IMR-90 (cell line): ENCODE data around the gene CYSTM1. TPM values are rescaled to one million over a fixed set of nuclear protein-coding genes. Genes with fewer than 3 reads are reported as not detected.

ENCODE experiments used
- ATAC-seq: fragments of 200-7000 bp; cut with Tn5 transposase; 2 replicates; pipeline ENCODE4 v1.9.1; 2020; ENCODE audit warnings: low read depth, mild to moderate bottlenecking, moderate library complexity
- BruUV-seq: library from RNA; stranded (reverse); fragments of 400-500 nt; replicated peaks from 2 replicates; lab custom pipeline; 2021; lab: Mats Ljungman, UMichigan
- CTCF ChIA-PET: fragments of 300-600 bp; formaldehyde crosslinking; extraction: SDS; loops from one replicate; lab custom pipeline; 2021; ENCODE audit warnings: antibody characterized with exemption; lab: Yijun Ruan, JAX
- POLR2A ChIA-PET: fragments of 300-600 bp; sonication (Branson Sonifier 250); formaldehyde crosslinking; loops from one replicate; lab custom pipeline; 2022; ENCODE audit warnings: antibody characterized with exemption; ENCODE audit not compliant: unreplicated experiment; lab: Charles Lee
- DNase-seq: peaks from one replicate; pipeline ENCODE4 v3.0.0; 2013
- H2AFZ ChIP-seq: replicated peaks from 2 replicates; pipeline ENCODE3; 2013; ENCODE audit warnings: low read length, mild to moderate bottlenecking; ENCODE audit not compliant: poor library complexity
- H2AK5ac ChIP-seq: 2 replicates; pipeline ENCODE4 v1.6.1; 2013; ENCODE audit warnings: low read depth, low read length, inconsistent platforms
- H2AK9ac ChIP-seq: replicated peaks from 2 replicates; pipeline ENCODE3; 2013; ENCODE audit warnings: mild to moderate bottlenecking, low read depth, low read length, moderate library complexity; ENCODE audit not compliant: poor library complexity
- H2BK120ac ChIP-seq: 2 replicates; pipeline ENCODE4 v1.6.1; 2013; ENCODE audit warnings: low read depth, low read length, inconsistent platforms
- H2BK15ac ChIP-seq: 3 replicates; pipeline ENCODE4 v1.6.1; 2013; ENCODE audit warnings: low read depth, low read length, inconsistent platforms
- H2BK20ac ChIP-seq: 2 replicates; pipeline ENCODE4 v1.6.1; 2013; ENCODE audit warnings: low read depth, mild to moderate bottlenecking, inconsistent platforms, low read length, moderate library complexity
- H2BK5ac ChIP-seq: 2 replicates; pipeline ENCODE4 v1.6.1; 2013; ENCODE audit warnings: mild to moderate bottlenecking, low read depth, low read length, inconsistent platforms; ENCODE audit not compliant: poor library complexity, severe bottlenecking
- H3K14ac ChIP-seq: replicated peaks from 2 replicates; pipeline ENCODE4 v1.6.1; 2013; ENCODE audit warnings: low read depth, low read length, inconsistent platforms
- H3K18ac ChIP-seq: 2 replicates; pipeline ENCODE4 v1.6.1; 2013; ENCODE audit warnings: low read depth, low read length, control low read depth
- H3K23ac ChIP-seq: 2 replicates; pipeline ENCODE4 v1.6.1; 2013; ENCODE audit warnings: low read depth, low read length, inconsistent platforms
- H3K27ac ChIP-seq: 2 replicates; pipeline ENCODE4 v1.5.1; 2013; ENCODE audit warnings: mild to moderate bottlenecking, control low read depth, low read length; ENCODE audit not compliant: insufficient read depth
- H3K27me3 ChIP-seq: 2 replicates; pipeline ENCODE4 v1.6.1; 2013; ENCODE audit warnings: low read length; ENCODE audit not compliant: control insufficient read depth, insufficient read depth
- H3K36me3 ChIP-seq: 2 replicates; pipeline ENCODE4 v1.6.1; 2013; ENCODE audit warnings: low read length, mixed read lengths; ENCODE audit not compliant: control insufficient read depth, insufficient read depth
- H3K4ac ChIP-seq: 2 replicates; pipeline ENCODE4 v1.6.1; 2013; ENCODE audit warnings: low read depth, low read length, inconsistent platforms
- H3K4me1 ChIP-seq: 2 replicates; pipeline ENCODE4 v1.6.1; 2013; ENCODE audit warnings: low read length, mixed read lengths; ENCODE audit not compliant: control insufficient read depth, insufficient read depth
- H3K4me2 ChIP-seq: 2 replicates; pipeline ENCODE4 v1.6.1; 2013; ENCODE audit warnings: low read depth, mild to moderate bottlenecking, control low read depth, low read length, moderate library complexity
- H3K4me3 ChIP-seq: 2 replicates; pipeline ENCODE4 v1.5.1; 2013; ENCODE audit warnings: low read depth, mild to moderate bottlenecking, control low read depth, low read length, moderate library complexity; ENCODE audit not compliant: insufficient read depth
- H3K56ac ChIP-seq: 2 replicates; pipeline ENCODE4 v1.6.1; 2013; ENCODE audit warnings: low read length, inconsistent platforms; ENCODE audit not compliant: insufficient read depth; ENCODE audit errors: extremely low read depth
- H3K79me1 ChIP-seq, 2 experiments: 2 replicates each; pipeline ENCODE4 v1.6.1; 2013; ENCODE audit warnings: low read length in 2 of 2, inconsistent platforms in 1 of 2, low read depth in 1 of 2
- H3K9ac ChIP-seq: 2 replicates; pipeline ENCODE4 v1.6.1; 2013; ENCODE audit warnings: low read depth, low read length, control low read depth
- H3K9me1 ChIP-seq: 2 replicates; pipeline ENCODE4 v1.6.1; 2013; ENCODE audit warnings: low read length, inconsistent platforms; ENCODE audit not compliant: insufficient read depth
- H3K9me3 ChIP-seq: 2 replicates; pipeline ENCODE4 v1.6.1; 2013; ENCODE audit warnings: low read length; ENCODE audit not compliant: control insufficient read depth, insufficient read depth
- H4K20me1 ChIP-seq: 2 replicates; pipeline ENCODE4 v1.6.1; 2013; ENCODE audit warnings: low read length, inconsistent platforms; ENCODE audit not compliant: insufficient read depth
- H4K5ac ChIP-seq: 2 replicates; pipeline ENCODE4 v1.6.1; 2013; ENCODE audit warnings: mild to moderate bottlenecking, low read depth, low read length, control low read depth
- H4K8ac ChIP-seq, 2 experiments: 2 replicates each; pipeline ENCODE4 v1.6.1; 2013; ENCODE audit warnings: low read depth in 2 of 2, low read length in 2 of 2, control low read depth in 1 of 2, inconsistent platforms in 1 of 2
- H4K91ac ChIP-seq: 2 replicates; pipeline ENCODE4 v1.6.1; 2013; ENCODE audit warnings: low read depth, low read length, inconsistent platforms; ENCODE audit not compliant: insufficient read depth
- BHLHE40 ChIP-seq: fragments of 150-350 bp; IDR thresholded peaks from 2 replicates; pipeline ENCODE4 v1.6.1; 2016; ENCODE audit warnings: mild to moderate bottlenecking, low read depth, low read length
- CEBPB ChIP-seq: IDR thresholded peaks from 2 replicates; pipeline ENCODE4 v1.6.1; 2012; ENCODE audit warnings: low read depth, low read length, improper control_type of control experiment
- FOS ChIP-seq: fragments of 150-350 bp; IDR thresholded peaks from 2 replicates; pipeline ENCODE4 v1.6.1; 2016; ENCODE audit warnings: low read depth, low read length
- MXI1 ChIP-seq: IDR thresholded peaks from 2 replicates; pipeline ENCODE4 v1.6.1; 2012; ENCODE audit warnings: low read depth, mild to moderate bottlenecking, low read length, moderate library complexity, borderline replicate concordance
- RCOR1 ChIP-seq: IDR thresholded peaks from 2 replicates; pipeline ENCODE4 v1.6.1; 2012; ENCODE audit warnings: mild to moderate bottlenecking, low read length, improper control_type of control experiment; ENCODE audit not compliant: insufficient replicate concordance
- WGBS, 2 experiments: methylation state at CpG; one replicate each; pipeline versions ENCODE4 v1.1.5 to v1.1.7; 2013; ENCODE audit warnings: missing lambda C conversion rate in 2 of 2; ENCODE audit not compliant: insufficient read length in 1 of 2; ENCODE audit errors: extremely low coverage in 2 of 2; 5-methylcytosine and 5-hydroxymethylcytosine counted together
- dilution Hi-C: fragments of 300-500 bp; cut with HindIII; formaldehyde crosslinking; loops from one replicate; pipeline ENCODE4 v1.14.3; 2018; ENCODE audit warnings: low sequenced_read_pairs; ENCODE audit not compliant: unreplicated experiment
- in situ Hi-C: fragments of 300-500 bp; cut with MboI; formaldehyde crosslinking; loops from 3 replicates; pipeline ENCODE4 v1.14.3; 2019; ENCODE audit warnings: low sequenced_read_pairs, inconsistent platforms, mixed read lengths
- intact Hi-C: fragments of 100-400 bp; cut with micrococcal nuclease; formaldehyde crosslinking; loops from 2 replicates; pipeline ENCODE4 v1.10.0; 2022
- polyA plus RNA-seq, 3 experiments: library from polyadenylated mRNA; depleted of rRNA; stranded (reverse); fragments of >200 nt; gene quantifications; 2 replicates each; pipeline ENCODE4 v1.2.3, GENCODE V29; 2012; ENCODE audit warnings: low replicate concordance in 1 of 3
- total RNA-seq: library from RNA; depleted of rRNA; stranded (reverse); fragments of >200 nt; gene quantifications from 2 replicates; pipeline ENCODE4 v1.2.3, GENCODE V29; 2012

The CYSTM1 gene
- total and polyA plus RNA-seq, 2 of the 4 experiments (the other 2 are of a cell fraction): 7.3 to 15.0 TPM

GRCh38 chr5:140190872-140191218 lies 15.9 kb downstream of the CYSTM1 start:
- Histone ChIP-seq H4K5ac (no peak overlapping the region), H2AFZ (no peak overlapping the region), H2BK5ac (no peak overlapping the region), H3K9me3 (no peaks in the 10 kb centered on the region), H3K14ac (no peak overlapping the region), H3K4ac (no peak overlapping the region), H3K79me1 (no peaks in the 10 kb centered on the region), H3K9ac (no peak overlapping the region), H4K8ac (no peak overlapping the region), H3K4me2 (no peak overlapping the region), H2BK20ac (no peak overlapping the region), H4K91ac (no peak overlapping the region), H3K36me3 (no peaks in the 10 kb centered on the region), H3K23ac (no peak overlapping the region), H2AK5ac (no peak overlapping the region), H3K18ac (no peak overlapping the region), H2BK15ac (no peak overlapping the region), H3K27ac (no peak overlapping the region), H3K4me1 (no peaks in the 10 kb centered on the region), H3K27me3 (no peaks in the 10 kb centered on the region), H2BK120ac (no peak overlapping the region), H3K9me1 (no peaks in the 10 kb centered on the region), H3K56ac (no peak overlapping the region), H3K4me3 (no peak overlapping the region), H4K20me1 (no peaks in the 10 kb centered on the region), H2AK9ac (no peak overlapping the region)
- dilution Hi-C loops: no loop called here
- in situ Hi-C loops: no loop called here
- ChIA-PET CTCF (interaction anchor here (0.8 kb wide), 1 partner anchor 53 kb away, joined by 3 read pairs; no protein-coding TSS in a partner anchor), POLR2A (no interaction called here)
- ATAC-seq (no peak), DNase-seq (no peak)
- TF ChIP-seq FOS (no peak), CEBPB (no peak), RCOR1 (no peak), BHLHE40 (no peak), MXI1 (no peak)
- BruUV-seq: no TSS peak
- intact Hi-C loops: no loop called here
- WGBS, 2 experiments: no CpG with 5 or more reads among the region's 1 CpG
